Stomach (tissue), 4 donors: ENCODE results near the gene EGFL7.

Source experiments
- CTCF ChIP-seq, 7 experiments: fragments of 450-650 bp in 4 of 7; fragments of 200-600 bp in 3 of 7; sonication (generic) in 3 of 7; IDR thresholded peaks; one replicate each; pipeline ENCODE4 v1.5.1; 2016 to 2019; ENCODE audit warnings: antibody characterized with exemption in 7 of 7, control low read depth in 2 of 7, mild to moderate bottlenecking in 1 of 7
- EP300 ChIP-seq: sonication (generic); formaldehyde crosslinking; IDR thresholded peaks from one replicate; pipeline ENCODE4 v1.6.1; 2017; ENCODE audit warnings: antibody characterized with exemption
- POLR2A ChIP-seq, 4 donors: fragments of 450-650 bp; IDR thresholded peaks; one replicate each; pipeline ENCODE4 v1.6.1; 2016; ENCODE audit warnings: antibody characterized with exemption in 4 of 4, control low read depth in 2 of 4, mild to moderate bottlenecking in 1 of 4, moderate library complexity in 1 of 4
- POLR2AphosphoS5 ChIP-seq, 3 donors: sonication (generic); formaldehyde crosslinking; IDR thresholded peaks; one replicate each; pipeline ENCODE4 v1.6.1; 2016; ENCODE audit warnings: antibody characterized with exemption in 3 of 3

GRCh38 chr9:136651860-136652259, 10.9 kb upstream of the EGFL7 start:
- TF ChIP-seq POLR2AphosphoS5 (IDR thresholded peaks at IDR 0.05) (no peak), CTCF (IDR thresholded peaks at IDR 0.05) (no peak), POLR2A (IDR thresholded peaks at IDR 0.05) (no peak), EP300 (no peak)
